HG02588 (cell line): ENCODE data around the gene RSPH10B.
"Not testable (repeated sequence)": the region's sequence is repeated elsewhere in the genome, so short reads cannot be mapped to it uniquely, and the experiment has no call there.

ENCODE experiments used
- ATAC-seq: cut with Tn5 transposase; IDR thresholded peaks from one replicate; pipeline ENCODE4 v1.9.1; 2021; ENCODE audit warnings: mild to moderate bottlenecking, moderate library complexity; ENCODE audit not compliant: unreplicated experiment

RSPH10B gene

DNA sequence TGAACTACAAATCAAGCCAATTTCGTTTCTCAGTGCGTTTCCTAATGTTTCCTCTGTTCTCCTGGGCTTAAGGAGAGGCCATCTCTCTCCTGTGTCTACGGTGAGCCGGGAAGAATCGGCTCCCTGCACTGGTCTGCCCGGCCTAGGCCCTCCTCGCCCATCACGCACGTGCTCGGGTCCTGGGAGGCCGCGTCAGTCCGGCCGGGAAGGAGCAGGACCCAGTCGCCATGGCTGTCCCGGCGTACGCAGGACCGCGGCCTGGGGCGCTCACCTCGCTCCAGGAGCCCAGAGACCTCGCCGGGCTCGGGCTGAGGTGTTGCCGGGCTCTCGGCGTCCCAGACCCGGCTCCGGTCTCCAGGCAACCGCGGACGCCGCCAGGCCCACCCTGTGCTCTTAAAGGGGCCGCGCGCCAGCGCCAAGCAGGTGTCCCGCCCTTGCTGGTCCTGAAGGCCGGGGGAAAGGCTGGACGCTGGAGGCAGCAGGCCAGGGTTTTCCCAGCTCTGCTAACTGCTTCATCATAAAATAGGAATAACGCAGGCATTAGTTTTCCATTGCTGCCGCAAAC is at the start of gene RSPH10B:
TSS of gene RSPH10B (minus strand) at position 343 of the 565 bp plus-strand sequence. CDS start 3,573 bp downstream, outside the sequence.
- not testable (repeated sequence) for ATAC-seq

DNA sequence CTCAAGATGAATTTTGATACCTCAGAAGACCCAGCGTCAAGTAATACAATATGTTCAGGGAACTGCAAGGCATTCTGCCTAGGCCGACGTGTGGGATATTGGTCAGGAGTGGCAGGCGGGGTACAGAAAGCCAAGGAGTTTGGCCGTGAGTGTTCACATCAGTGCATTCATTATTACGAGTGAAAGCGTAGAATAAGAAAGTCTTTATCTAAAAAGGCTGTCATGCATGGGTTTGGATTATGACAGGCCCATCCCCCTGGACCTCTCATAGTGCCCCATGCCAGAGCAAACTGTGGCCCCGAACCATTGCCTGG is 46.1 kb upstream of the RSPH10B start:
- no peak for ATAC-seq

DNA sequence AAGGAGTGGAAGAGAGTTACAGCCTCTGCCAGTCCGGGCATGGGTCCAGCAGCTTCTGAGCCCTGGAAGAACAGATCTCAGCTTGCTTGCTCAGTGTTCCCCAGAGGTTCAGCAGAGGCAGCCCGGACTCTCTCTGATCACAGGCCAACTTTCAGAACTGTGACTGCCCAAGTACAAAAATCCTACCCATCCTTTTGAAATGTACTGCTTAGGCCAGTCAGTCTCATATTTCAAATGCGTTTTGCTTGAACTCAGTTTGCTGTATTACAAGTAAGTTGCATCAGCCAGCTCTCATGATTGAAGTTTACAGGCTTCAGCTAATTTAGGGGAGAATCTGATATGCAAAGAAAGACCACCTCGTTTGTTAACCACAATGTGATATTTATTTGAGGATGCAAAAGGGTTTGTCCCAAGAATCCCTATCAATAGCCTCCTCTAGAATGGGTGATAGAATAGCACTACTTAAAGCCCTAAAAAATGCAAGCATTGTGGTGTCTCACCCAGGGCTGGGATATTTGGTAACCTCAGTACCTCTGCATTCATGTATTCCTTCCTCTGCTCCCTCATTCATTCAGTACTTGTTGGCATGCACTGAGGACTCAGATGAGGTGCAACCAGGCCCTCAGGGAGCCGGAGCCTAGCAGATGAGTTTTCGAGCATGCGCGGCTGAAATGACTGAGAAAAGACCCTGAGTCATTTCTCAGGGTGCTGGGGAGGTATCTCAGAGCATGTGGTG is 45.6 kb upstream of the RSPH10B start:
- ATAC-seq = no peak

DNA sequence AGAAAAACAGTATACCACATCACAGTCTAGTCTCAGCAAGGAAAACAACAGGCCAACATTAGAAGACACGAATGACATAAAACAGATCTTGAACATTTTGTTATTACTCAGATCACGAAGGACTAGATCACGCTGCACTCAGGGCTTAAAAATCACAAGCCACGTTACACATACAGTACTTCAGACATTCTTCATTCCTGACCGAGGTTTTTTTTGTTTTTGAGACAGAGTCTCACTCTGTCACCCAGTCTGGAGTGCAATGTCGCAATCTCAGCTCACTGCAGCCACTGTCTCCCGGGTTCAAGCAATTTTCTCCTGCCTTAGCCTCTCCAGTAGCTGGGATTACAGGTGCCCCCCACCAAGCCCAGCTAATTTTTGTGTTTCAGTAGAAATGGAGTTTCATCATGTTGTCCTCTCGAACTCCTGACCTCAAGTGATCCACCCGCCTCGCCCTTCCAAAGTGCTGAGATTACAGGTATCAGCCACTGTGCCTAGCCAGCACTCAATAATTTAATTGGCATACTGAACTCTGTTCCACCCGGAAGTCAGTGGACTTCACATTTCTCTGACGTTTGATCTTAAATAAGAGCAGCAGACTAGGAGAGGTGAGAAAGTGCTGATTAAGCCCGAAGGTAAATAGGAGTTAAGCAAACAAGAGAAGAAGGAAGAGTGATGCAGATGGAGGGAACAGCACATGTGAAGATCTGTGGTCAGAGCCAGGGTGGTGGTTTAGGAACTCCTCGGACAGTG is 42.0 kb upstream of the RSPH10B start:
- no peak for ATAC-seq

DNA sequence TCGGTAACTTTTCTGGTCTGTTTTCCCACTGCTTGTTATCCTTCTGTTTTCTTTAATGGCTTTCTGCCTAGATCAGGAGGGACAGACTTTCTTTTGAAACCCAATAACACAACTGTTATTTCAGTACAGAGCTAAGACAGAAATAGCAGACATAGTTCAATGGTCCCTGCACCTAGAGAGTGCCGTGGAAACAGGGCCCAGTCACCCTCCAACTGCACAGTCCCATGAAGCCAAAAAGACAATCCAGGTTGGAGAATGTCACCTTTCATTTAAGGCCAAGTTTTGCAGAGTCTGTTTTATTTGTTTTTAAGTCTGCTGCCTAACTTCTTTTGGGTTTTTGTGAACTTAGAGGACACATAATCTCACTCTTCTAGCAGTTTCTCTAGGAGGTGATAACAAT is 41.1 kb upstream of the RSPH10B start:
- ATAC-seq = no peak

DNA sequence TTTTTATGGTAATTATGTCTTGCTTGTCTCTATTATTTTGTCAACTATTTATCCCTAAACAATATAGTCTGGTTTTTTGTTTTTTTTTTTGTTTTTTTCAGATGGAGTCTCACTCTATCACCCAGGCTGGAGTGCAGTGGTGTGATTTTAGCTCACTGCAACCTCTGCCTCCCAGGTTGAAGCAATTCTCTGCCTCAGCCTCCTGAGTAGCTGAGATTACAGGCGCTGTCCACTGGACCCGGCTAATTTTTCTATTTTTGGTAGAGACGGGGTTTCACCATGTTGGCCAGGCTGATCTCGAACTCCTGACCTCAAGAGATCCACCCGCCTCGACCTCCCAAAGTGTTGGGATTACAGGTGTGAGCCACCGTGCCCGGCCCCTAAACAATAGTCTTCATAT is 39.9 kb upstream of the RSPH10B start:
- ATAC-seq = not testable (repeated sequence)

DNA sequence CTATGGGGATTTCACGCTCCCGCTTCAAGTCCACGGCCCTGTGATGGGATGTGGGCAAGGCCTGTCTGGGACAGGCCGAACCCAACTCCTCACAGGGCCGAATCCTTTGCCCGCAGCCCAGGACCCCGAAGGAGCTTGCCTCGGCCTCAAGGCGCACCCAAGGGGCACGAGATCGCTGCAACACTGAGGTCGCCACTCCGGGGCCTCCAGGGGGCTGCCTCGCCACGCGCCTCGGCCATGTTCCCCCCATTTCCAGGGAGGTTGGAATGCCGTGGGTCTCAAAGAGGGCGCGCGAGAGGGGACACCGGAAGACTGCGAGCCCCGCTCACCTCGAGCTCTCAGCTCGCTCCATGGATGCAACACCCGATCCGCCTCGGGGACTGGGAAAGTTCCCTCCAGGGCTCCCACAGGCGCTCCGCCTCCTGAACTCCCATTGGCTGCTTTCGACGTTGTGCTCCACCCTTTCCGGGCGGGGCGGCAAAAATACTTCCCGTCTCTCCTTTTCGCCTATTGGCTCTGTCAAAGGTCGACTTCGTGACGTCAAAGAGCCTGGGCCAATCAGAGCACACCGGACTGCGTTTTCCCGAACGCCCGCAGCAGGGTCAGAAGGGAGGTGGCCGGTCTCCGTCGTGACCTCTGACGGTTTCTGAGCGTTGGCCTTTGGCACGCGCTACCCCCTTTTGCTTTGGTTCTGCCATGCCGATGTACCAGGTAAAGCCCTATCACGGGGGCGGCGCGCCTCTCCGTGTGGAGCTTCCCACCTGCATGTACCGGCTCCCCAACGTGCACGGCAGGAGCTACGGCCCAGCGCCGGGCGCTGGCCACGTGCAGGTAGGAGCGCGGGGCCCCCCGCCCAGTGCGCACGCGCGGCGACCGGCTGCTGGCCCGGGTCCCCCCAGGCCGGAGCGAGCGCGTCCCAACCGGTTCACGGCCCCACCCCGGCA is 38.5 kb upstream of the RSPH10B start, which contains the start of the genes AIMP2 and PMS2:
TSS of gene AIMP2 (plus strand) at position 605 of the 944 bp plus-strand sequence. CDS start at position 697, 92 bp downstream.
TSS of gene PMS2 (minus strand) at position 382 of the 944 bp plus-strand sequence. CDS start at position 352, 30 bp downstream.
- ATAC-seq = peak; percentile 93

DNA sequence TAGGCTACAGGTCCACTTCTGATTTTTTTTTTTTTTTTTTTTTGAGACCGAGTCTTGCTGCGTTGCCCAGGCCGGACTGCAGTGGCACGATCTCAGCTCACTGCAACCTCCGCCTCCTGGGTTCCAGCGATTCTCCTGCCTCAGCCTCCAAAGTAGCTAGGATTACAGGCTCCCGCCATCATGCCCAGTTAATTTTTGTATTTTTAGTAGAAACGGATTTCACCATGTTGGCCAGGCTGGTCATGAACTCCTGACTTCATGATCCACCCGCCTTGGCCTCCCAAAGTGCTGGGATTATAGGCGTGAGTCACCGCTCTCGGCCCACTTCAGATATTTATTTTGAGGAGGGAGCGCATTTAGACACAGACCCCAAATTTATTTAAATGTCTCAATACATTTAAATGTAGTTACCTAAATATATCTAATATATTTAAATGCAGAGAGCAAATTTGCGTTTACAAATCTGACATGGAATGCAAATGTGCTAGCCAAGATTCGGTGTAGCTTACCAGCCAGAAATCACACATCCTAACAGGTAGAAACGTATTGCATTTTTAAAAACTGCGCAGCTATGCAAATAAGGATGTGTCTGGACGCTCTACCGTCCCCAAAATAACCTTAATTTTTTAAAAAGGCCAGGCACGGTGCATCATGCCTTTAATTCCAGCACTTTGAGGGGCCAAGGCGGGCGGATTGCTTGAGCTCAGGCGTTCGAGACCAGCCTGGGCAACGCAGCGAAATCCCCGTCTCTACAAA is 37.5 kb upstream of the RSPH10B start:
- ATAC-seq = not testable (repeated sequence)

DNA sequence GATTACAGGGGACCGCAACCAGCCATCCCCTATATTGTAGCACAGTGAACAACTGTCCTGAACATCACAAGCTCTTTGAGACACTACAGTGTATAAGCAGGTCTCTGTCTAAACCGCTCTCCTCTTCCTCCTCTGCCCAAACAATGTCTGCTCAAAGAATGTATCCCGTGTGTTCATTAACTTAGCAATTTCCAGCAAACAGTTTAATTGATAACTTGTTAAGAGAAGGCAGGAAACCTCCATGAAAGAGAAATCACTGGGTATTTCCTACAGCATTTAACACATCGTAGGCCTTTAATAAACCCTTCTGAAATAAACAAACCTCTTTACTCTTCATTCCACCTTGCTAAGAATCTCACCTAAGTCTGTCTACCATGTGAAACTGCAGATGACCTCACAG is 36.9 kb upstream of the RSPH10B start:
- ATAC-seq = no peak

DNA sequence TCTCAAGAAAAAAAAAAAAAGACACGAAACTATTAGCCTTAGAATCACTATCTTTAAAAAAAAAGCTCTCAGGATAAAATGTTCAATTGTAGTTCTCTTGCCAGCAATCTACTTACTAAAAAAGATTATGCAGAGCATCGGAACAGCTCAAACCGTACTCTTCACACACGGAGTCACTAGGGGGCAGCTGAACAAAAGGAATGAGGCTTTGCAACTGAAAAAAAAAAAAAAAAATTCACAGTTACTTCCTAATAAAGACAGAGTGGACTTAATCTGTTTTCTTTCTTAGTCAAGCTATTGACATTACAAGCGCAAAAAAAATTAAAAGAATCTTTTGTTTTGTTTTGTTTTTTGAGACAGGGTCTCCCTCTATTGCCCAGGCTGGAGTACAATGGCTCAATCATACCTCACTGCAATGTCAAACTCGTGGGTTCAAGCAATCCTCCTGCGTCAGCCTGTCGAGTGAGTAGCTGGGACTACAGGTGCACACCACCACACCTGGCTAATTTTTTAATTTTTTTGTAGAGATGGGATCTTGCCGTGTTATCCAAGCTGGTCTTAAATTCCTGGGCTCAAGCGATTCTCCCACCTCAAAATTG is 26.8 kb upstream of the RSPH10B start:
- no peak for ATAC-seq

DNA sequence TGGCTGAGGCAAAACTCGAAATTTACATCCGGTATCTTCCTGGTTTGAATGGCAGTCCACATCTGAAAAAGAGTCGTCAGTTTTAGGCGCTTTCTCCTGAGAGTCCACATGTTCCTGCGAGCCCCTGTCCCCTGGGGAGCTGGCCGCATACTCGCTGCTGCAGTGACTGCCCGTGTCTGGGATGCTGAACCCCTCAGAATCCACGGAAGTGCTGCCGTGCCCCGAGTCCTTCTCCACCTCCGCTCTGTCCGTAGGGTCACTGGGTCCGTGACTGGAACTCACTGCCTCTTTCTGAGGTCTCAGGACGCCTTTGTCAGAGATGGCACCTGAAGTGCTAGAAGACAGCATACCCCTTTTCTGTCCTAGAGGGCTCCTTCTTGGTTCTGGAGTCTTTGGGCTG is 16.6 kb upstream of the RSPH10B start:
- ATAC-seq = not testable (repeated sequence)

DNA sequence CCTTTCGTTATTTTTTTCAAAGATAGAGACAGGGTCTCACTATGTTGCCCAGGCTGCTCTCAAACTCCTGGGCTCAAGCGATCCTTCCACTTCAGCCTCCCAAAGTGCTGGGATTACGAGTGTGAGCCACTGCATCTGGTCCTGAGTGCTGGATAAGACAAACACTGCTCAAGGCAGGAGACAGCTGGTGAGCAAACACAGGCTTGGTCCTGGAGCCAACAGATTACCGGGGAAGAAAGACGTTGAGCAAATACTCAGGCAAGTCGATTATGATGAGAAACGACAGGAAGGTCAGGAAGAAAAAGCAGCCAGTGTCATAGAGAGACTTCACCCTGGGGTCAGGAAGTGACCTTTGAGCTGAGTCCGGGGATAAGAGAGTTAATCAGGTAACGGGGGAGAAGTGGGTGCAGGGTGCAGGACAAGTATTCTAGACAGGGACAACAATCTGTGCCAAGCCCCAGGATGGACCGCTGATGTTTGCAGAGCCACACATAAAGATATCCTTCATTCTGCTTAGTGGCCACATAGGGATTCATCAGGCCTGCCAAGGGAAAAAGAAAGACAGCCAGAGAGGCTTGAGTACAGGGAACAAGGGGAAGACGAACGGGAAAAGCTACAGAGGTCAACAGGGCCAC is 9.3 kb upstream of the RSPH10B start:
- ATAC-seq = not testable (repeated sequence)

DNA sequence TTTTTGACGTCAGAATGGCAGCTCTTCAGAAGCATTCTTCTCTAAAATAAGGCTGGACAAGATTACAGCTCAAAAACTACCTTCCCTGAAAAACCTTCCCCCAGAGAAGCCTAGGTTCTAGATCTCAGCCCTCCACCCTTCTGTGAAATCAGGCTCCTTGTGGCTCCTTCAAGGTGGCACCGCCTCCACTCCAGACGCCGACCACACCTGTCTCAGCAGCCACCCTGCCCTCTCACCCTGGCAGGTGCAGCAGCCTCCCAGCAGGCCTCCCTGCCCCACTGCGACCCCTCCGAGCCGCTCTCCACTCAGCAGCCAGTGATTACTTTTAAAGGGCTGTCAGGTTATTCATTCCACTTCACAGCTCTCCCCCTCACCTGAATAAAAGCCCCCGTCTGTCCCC is 3.1 kb upstream of the RSPH10B start:
- ATAC-seq = not testable (repeated sequence)

DNA sequence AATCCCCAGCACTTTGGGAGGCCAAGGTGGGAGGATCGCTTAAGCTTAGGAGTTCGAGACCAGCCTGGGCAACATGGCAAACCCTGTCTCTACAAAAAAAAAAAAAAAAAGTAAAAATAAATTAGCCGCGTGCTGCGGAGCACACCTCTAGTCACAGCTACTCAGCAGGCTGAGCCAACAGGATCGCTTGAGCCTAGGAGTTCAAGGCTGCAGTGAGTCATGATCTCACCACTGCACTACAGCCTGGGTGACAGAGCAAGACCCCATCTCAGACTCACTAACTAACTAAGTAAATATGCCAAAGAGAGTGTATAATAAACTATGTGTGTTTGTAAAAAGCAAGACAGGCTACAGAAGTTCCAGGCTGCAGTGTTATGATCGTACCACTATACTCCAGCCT is 6.7 kb downstream of the RSPH10B start:
- not testable (repeated sequence) for ATAC-seq

DNA sequence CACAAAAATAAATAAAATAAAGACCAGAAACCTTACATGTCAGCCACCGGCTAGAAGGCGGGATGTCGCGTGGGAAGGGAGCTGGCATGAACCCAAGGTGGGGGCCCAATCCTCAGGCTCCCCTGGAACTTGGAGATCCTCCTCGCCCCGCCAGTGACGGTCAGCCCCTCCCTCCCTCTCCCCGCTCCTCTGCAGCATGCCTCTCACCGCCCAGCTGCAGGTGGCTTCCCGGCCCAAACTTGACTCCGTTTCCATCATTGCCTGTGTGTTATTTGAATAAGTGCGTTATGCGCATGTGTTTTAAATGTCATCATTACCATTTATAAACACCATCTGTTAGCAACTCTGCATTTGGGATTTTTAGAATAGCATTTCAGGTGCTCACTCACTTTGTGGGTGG is 7.3 kb downstream of the RSPH10B start:
- not testable (repeated sequence) for ATAC-seq

DNA sequence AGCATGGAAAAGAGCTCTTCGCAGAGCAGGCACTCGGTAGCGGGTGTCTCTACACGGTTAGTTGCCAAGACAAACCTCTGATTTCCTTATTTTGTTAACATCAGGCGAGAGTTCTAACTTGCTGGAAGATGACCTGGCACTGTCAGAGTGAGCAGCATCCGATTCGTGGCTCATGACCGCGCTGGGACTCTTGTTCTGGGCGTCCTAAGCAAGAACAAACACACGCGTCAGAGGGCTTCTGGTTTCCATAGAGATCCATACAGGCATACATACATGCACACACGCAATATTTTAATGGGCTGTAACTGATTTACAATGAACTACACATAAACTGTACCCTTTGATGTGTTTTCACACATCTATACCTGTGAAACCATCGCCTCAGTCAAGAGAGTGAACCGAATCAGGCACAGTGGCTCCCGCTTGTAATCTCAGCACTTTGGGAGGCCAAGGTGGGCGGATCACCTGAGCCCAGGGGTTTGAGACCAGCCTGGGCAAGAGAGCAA is 35.5 kb downstream of the RSPH10B start:
- not testable (repeated sequence) for ATAC-seq

DNA sequence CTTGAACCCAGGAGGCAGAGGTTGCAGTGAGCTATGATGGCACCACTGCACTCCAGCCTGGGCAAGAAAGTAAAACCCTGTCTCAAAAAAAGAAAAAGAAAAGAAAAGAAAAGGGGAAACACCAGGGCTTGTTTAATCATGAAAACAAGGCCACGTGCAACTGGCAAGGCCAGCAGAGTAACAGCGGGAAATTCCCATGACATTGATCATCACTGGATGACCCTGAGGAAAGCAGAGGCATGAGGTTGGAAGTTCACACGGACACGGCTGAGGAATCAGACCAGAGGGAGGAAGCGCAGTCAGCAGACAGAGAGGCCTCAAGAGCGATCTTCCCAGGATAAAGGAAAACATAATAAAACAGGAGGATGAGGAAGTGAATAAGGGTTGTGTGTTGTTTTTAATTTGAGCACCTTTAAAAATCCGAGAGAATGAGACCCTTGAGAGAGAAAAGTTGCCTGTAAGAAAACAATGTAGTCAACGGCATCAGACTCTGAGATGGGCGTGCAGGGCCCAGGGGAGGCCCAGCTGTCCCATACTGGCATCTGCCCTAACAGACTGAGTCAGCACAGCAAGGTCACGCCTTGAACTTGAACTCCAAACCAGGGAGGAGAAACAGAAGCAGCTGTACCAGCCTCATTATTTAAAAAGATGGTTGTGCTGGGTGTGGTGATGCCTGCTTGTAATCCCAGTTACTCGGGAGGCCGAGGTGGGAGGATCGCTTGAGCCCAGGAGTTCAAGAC is 38.4 kb downstream of the RSPH10B start:
- not testable (repeated sequence) for ATAC-seq

DNA sequence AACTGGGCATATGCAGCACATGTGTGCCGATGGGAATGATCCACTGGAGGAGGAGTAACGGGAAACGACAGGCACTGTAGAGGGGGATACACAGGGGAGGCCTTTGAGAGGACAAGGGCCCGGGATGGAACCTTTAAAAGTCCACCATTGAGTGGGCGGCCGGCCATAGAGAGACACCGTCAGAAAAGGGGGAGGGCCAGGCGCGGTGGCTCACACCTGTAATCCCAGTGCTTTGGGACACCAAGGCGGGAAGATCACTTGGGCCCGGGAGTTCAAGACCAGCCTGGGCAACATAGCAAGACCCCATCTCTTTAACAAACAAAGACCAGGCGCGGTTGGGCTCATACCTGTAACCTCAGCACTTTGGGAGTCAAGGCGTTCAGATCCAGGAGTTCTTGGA is 39.2 kb downstream of the RSPH10B start:
- not testable (repeated sequence) for ATAC-seq
